Uterus (tissue), 2 donors: ENCODE results near the gene TXNL4A.

Source experiments
- CTCF ChIP-seq, 4 experiments: fragments of 200-600 bp in 2 of 4; fragments of 450-650 bp in 2 of 4; sonication (generic) in 2 of 4; IDR thresholded peaks; one replicate each; pipeline ENCODE4 v1.5.1; 2016 to 2019; ENCODE audit warnings: antibody characterized with exemption in 4 of 4, mild to moderate bottlenecking in 2 of 4, moderate library complexity in 1 of 4
- POLR2A ChIP-seq, 2 donors: fragments of 450-650 bp; IDR thresholded peaks; one replicate each; pipeline ENCODE4 v1.6.1; 2016; ENCODE audit warnings: antibody characterized with exemption in 2 of 2, mild to moderate bottlenecking in 1 of 2, moderate library complexity in 1 of 2

DNA sequence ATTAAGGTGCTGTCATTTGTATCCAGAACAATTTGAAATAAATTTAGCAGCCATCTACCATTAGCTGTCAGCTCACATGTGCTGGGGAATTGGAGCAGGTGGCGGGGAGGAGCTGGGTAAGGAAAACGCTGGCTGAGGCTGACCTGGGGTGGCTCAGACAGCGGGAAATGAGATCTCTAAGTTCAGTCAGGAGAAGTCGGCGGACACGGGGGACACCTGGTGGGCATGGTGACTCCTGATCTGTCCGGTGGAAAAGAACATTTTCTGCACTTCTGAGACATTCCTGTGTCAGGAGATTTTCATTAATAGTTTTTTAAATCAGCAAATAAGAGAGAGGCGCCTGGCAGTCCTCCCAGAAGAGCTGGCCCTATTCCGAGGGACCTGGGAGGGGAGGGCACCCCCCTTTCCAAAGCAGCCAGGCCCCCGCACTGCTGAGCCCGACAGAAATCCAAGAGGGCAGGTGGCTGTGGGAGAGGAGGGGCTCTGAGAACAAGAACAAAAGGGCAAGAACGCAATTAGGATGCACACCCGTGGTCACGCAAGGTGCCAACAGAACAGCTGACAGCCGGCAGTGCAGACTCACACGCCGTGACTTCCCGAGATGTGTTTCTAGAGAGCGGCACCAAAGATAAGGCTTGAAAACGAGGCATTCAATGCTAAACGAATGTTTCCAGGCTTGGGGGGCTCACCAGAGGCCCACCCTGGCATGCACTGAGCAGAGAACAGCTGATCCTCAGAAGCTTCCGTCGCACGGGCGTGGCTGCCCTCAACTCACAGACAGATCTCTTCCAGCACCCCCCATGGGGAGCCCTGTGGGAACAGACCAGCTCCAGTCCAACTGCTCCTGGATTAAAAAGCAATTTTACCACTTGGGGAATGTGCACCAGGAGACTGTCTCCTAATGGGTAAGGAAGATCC, 63.3 kb downstream of the TXNL4A start:
- TF ChIP-seq CTCF (IDR thresholded peaks at IDR 0.05) (no peak), POLR2A (IDR thresholded peaks at IDR 0.05) (no peak)
